Testis (tissue), 2 donors: ENCODE measurements around the gene LAMTOR1.

Source experiments
- CTCF ChIP-seq, 3 experiments: fragments of 450-650 bp in 2 of 3; fragments of 200-600 bp in 1 of 3; sonication (generic) in 1 of 3; IDR thresholded peaks; one replicate each; pipeline ENCODE4 v1.5.1; 2016 to 2019; ENCODE audit warnings: antibody characterized with exemption in 3 of 3, mild to moderate bottlenecking in 2 of 3, moderate library complexity in 1 of 3
- POLR2A ChIP-seq: fragments of 450-650 bp; IDR thresholded peaks from one replicate; pipeline ENCODE4 v1.6.1; 2017; ENCODE audit warnings: antibody characterized with exemption, mild to moderate bottlenecking, moderate library complexity

GRCh38 chr11:72081184-72081644, 21.9 kb downstream of the LAMTOR1 start:
- TF ChIP-seq CTCF (IDR thresholded peaks at IDR 0.05), result no peak
- TF ChIP-seq POLR2A, result no peak
